HG03342 (cell line): ENCODE data around the gene PPP1R1A.

Source experiments
- ATAC-seq: cut with Tn5 transposase; IDR thresholded peaks from one replicate; pipeline ENCODE4 v1.9.1; 2021; ENCODE audit warnings: mild to moderate bottlenecking, moderate library complexity; ENCODE audit not compliant: unreplicated experiment

The PPP1R1A gene

GRCh38 chr12:54572881-54573280, 15.6 kb downstream of the PPP1R1A start:
- ATAC-seq = no peak

- no peak for ATAC-seq
These were observed 17.0 kb downstream of the PPP1R1A start for GRCh38 chr12:54571193-54572188.

GRCh38 chr12:54569995-54570528, 18.4 kb downstream of the PPP1R1A start:
- ATAC-seq = no peak

GRCh38 chr12:54569072-54569471, 19.4 kb downstream of the PPP1R1A start:
- ATAC-seq = no peak

- no peak for ATAC-seq
These were observed 21.7 kb downstream of the PPP1R1A start for GRCh38 chr12:54566792-54567191.

GRCh38 chr12:54565986-54566544, 22.4 kb downstream of the PPP1R1A start:
- no peak for ATAC-seq

GRCh38 chr12:54565310-54565985, 23.0 kb downstream of the PPP1R1A start:
- ATAC-seq = no peak

GRCh38 chr12:54564768-54565167, 23.7 kb downstream of the PPP1R1A start:
- no peak for ATAC-seq

GRCh38 chr12:54563787-54564186, 24.7 kb downstream of the PPP1R1A start:
- ATAC-seq = no peak

- ATAC-seq = no peak
These were observed 25.6 kb downstream of the PPP1R1A start for GRCh38 chr12:54562750-54563356.

- no peak for ATAC-seq
These were observed 27.3 kb downstream of the PPP1R1A start for GRCh38 chr12:54561164-54561563.

- peak; percentile 100 for ATAC-seq
These were observed 28.0 kb downstream of the PPP1R1A start for GRCh38 chr12:54560374-54560858.

GRCh38 chr12:54558759-54559158, 29.7 kb downstream of the PPP1R1A start:
- ATAC-seq = no peak

- ATAC-seq = no peak
These were observed 30.1 kb downstream of the PPP1R1A start for GRCh38 chr12:54558311-54558710.

GRCh38 chr12:54555670-54556257, 32.7 kb downstream of the PPP1R1A start:
- no peak for ATAC-seq

GRCh38 chr12:54549774-54550451, 38.5 kb downstream of the PPP1R1A start:
- no peak for ATAC-seq

- no peak for ATAC-seq
These were observed 41.9 kb downstream of the PPP1R1A start for GRCh38 chr12:54546511-54546910.

- no peak for ATAC-seq
These were observed 43.7 kb downstream of the PPP1R1A start for GRCh38 chr12:54544743-54545142.

- no peak for ATAC-seq
These were observed 44.9 kb downstream of the PPP1R1A start for GRCh38 chr12:54543526-54543925.

GRCh38 chr12:54541751-54542290, 46.6 kb downstream of the PPP1R1A start:
- no peak for ATAC-seq
